WERI-Rb-1 (cell line): ENCODE measurements around the gene KLHL21.

Experiments
- DNase-seq: peaks from one replicate; pipeline ENCODE4 v3.0.0-alpha.2; 2020
- H3K27ac ChIP-seq: fragments of 250-450 bp; sonication (Bioruptor Pico); 2 replicates; pipeline ENCODE4 v1.5.1; 2020; ENCODE audit warnings: mild to moderate bottlenecking, moderate library complexity
- H3K27me3 ChIP-seq: fragments of 250-450 bp; sonication (Bioruptor Pico); 2 replicates; pipeline ENCODE4 v1.5.1; 2021; ENCODE audit warnings: mild to moderate bottlenecking, low read depth, moderate library complexity; ENCODE audit not compliant: insufficient read depth, severe bottlenecking
- H3K36me3 ChIP-seq: fragments of 250-450 bp; sonication (Bioruptor Pico); 2 replicates; pipeline ENCODE4 v1.5.1; 2020; ENCODE audit warnings: mild to moderate bottlenecking, moderate library complexity
- H3K4me3 ChIP-seq: 2 replicates; pipeline ENCODE4 v1.5.1; 2011; ENCODE audit warnings: low read depth, mild to moderate bottlenecking, control low read depth, low read length
- H3K9me3 ChIP-seq: fragments of 250-450 bp; sonication (Bioruptor Pico); 2 replicates; pipeline ENCODE4 v1.5.1; 2021; ENCODE audit warnings: mild to moderate bottlenecking, moderate library complexity; ENCODE audit not compliant: severe bottlenecking
- CTCF ChIP-seq: IDR thresholded peaks from 2 replicates; pipeline ENCODE4 v1.5.1; 2011; ENCODE audit warnings: low read depth, mild to moderate bottlenecking, control low read depth, inconsistent platforms, low read length

Gene KLHL21

DNA sequence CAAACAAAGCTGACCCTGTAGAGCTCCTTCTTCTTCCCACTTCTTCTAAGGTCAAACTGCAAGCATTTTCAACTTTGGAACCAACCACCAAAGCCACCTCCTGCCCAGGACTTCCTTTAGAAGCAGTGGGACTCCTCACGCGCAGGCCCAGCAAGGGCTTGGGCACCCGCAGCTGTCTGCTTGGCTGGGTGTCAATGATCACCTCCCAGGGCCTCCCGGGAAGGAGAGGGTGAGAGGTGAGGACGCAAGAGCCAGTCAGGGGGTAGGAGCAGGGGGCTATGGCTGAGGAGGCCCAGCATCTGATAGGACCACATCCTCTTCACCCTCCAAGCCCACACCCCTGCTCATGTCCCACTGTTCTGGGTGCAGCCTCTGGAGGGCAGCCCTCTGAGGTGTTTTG lies 10.2 kb downstream of the KLHL21 start:
- Histone ChIP-seq H3K36me3 (peaks cover 89% of the 10 kb centered on the region), H3K4me3 (no peak overlapping the region), H3K27me3 (no peaks in the 10 kb centered on the region), H3K27ac (peak overlapping the region; percentile 92), H3K9me3 (no peaks in the 10 kb centered on the region)
- DNase-seq: no peak
- TF ChIP-seq CTCF: no peak

DNA sequence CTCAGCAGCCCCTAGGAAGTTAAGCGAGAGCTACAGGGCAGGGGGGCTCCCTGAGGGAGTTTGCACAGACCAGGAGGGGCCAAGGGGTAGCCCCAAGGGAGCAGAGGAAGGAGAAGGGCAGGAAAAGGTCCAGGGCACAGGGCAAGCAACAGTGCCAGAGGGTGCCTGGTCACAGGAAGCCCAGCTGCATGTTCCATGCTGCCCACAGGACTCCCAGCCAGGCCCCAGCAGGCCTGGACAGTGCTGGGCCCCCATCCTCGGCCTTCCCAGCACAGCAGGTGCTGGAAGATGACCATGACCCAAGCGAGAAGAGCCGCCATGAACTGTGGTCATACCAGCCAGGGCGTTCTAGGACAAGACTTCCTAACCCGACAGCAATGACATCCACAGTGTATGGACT lies 11.0 kb downstream of the KLHL21 start:
- H3K4me3 ChIP-seq: no peak overlapping the region
- no peaks in the 10 kb centered on the region for H3K9me3 ChIP-seq
- no peak for DNase-seq
- H3K36me3 ChIP-seq: peaks cover 89% of the 10 kb centered on the region
- no peaks in the 10 kb centered on the region for H3K27me3 ChIP-seq
- H3K27ac ChIP-seq: peak overlapping the region; percentile 92
- TF ChIP-seq CTCF: no peak

GRCh38 chr1:6591222-6591621 lies 11.4 kb downstream of the KLHL21 start:
- peak overlapping the region; percentile 92 for H3K27ac ChIP-seq
- H3K36me3 ChIP-seq: peaks cover 85% of the 10 kb centered on the region
- no peak for DNase-seq

GRCh38 chr1:6590046-6590445 lies 12.6 kb downstream of the KLHL21 start:
- TF ChIP-seq CTCF: no peak
- no peak overlapping the region for H3K4me3 ChIP-seq
- DNase-seq: no peak

More at GRCh38 chr1:6591222-6591621, 11.4 kb downstream of the KLHL21 start:
- no peaks in the 10 kb centered on the region for H3K9me3 ChIP-seq
- H3K27me3 ChIP-seq: no peaks in the 10 kb centered on the region
- H3K4me3 ChIP-seq: no peak overlapping the region
- no peak for TF ChIP-seq CTCF

DNA sequence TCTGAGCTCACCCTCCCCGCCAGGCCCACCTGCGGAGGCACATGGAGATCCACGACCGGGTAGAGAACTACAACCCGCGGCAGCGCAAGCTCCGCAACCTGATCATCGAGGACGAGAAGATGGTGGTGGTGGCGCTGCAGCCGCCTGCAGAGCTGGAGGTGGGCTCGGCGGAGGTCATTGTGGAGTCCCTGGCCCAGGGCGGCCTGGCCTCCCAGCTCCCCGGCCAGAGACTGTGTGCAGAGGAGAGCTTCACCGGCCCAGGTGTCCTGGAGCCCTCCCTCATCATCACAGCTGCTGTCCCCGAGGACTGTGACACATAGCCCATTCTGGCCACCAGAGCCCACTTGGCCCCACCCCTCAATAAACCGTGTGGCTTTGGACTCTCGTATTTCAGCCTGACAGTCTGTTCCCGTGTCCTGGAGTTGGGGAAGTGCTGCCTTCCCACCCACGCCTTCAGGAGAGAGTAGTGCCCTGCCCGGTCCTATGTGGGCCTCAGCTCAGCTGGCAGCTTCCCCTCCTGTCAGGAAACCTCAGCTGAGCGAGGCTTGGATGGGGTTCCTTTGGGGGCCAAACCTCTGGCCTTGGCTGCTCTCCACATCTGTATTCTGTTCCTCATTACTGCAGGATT lies 13.7 kb downstream of the KLHL21 start:
- no peaks in the 10 kb centered on the region for H3K9me3 ChIP-seq
- no peak for DNase-seq
- H3K36me3 ChIP-seq: peaks cover 68% of the 10 kb centered on the region

More at GRCh38 chr1:6590046-6590445, 12.6 kb downstream of the KLHL21 start:
- H3K36me3 ChIP-seq: peaks cover 77% of the 10 kb centered on the region
- no peaks in the 10 kb centered on the region for H3K27me3 ChIP-seq
- H3K9me3 ChIP-seq: no peaks in the 10 kb centered on the region
- peak overlapping the region; percentile 92; the same call in 1 of the 2 replicates for H3K27ac ChIP-seq

More for the DNA sequence above, 13.7 kb downstream of the KLHL21 start:
- no peak for TF ChIP-seq CTCF
- Histone ChIP-seq H3K27ac (peak overlapping the region; percentile 22), H3K4me3 (no peak overlapping the region), H3K27me3 (no peaks in the 10 kb centered on the region)
